DOHH2 (cell line): ENCODE data around the gene FAAP20.

ENCODE experiments used
- CTCF ChIP-seq: fragments of 200-600 bp; sonication (generic); IDR thresholded peaks from one replicate; pipeline ENCODE4 v1.5.1; 2014; ENCODE audit warnings: antibody characterized with exemption, mild to moderate bottlenecking, low read depth, low read length; ENCODE audit not compliant: poor library complexity, severe bottlenecking
- EZH2phosphoT487 ChIP-seq: fragments of 200-600 bp; sonication (generic); IDR thresholded peaks from 2 replicates; pipeline ENCODE4 v1.6.1; 2017; ENCODE audit warnings: borderline replicate concordance, mild to moderate bottlenecking, antibody characterized with exemption, low read length, moderate library complexity, mixed read lengths

- TF ChIP-seq CTCF (no peak), EZH2phosphoT487 (no peak)
Measured at GRCh38 chr1:2234762-2235113, 40.2 kb upstream of the FAAP20 start.
